ENCODE data around the gene ST8SIA1.

GRCh38 chr12:22163594-22163993 lies 170.9 kb downstream of the ST8SIA1 start:
- TF ChIP-seq EP300 (IDR thresholded peaks at IDR 0.05) (no peak), POLR2AphosphoS5 (IDR thresholded peaks at IDR 0.05) (no peak)

Data from suprapubic skin (tissue), 4 donors.